ENCODE measurements around the gene NOP9.

The NOP9 gene

GRCh38 chr14:24271134-24271833 lies 28.4 kb upstream of the NOP9 start, which contains the start of gene RABGGTA:
TSS of gene RABGGTA (minus strand) at chr14:24271597. CDS start at chr14:24271115, 482 bp downstream.
- TF ChIP-seq CTCF (IDR thresholded peaks at IDR 0.05; ENCODE audit: extremely low read depth, missing control alignments), result peak; percentile 86
- peak; percentile 96 for DNase-seq (ENCODE audit: low spot score)

GRCh38 chr14:24271834-24272263 lies 27.8 kb upstream of the NOP9 start:
- DNase-seq (ENCODE audit: low spot score), result no peak
- no peak for TF ChIP-seq CTCF (IDR thresholded peaks at IDR 0.05; ENCODE audit: extremely low read depth, missing control alignments)

- TF ChIP-seq CTCF (IDR thresholded peaks at IDR 0.05; ENCODE audit: extremely low read depth, missing control alignments), result no peak
- DNase-seq (ENCODE audit: low spot score), result no peak
Measured at GRCh38 chr14:24272467-24272866, 27.2 kb upstream of the NOP9 start.

GRCh38 chr14:24273422-24273998 lies 26.1 kb upstream of the NOP9 start:
- TF ChIP-seq CTCF (IDR thresholded peaks at IDR 0.05; ENCODE audit: extremely low read depth, missing control alignments), result no peak
- no peak for DNase-seq (ENCODE audit: low spot score)

DNA sequence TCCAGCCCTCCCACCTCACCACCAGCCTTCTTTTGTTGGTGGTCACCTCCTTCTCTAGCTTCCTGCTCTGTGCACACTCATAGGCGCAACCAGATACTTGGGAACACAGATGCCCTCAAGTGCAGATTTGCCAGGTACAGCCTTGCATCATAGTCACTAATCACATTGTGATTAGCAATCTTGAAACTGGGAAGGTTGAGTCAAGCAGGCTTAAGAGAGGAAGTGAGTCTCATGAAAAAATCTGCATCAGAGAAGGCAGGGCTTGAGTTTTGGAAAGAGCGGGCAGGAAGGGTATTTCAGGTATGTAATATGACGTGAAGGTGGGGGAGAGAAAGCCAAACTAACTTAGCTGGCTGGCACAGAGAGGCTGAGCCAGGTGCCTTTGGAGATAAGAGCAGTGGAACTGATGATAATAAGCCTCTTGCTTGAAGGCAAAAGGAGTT lies 25.5 kb upstream of the NOP9 start:
- peak; percentile 79 for DNase-seq (ENCODE audit: low spot score)
- TF ChIP-seq CTCF (IDR thresholded peaks at IDR 0.05; ENCODE audit: extremely low read depth, missing control alignments), result no peak

- TF ChIP-seq CTCF (IDR thresholded peaks at IDR 0.05; ENCODE audit: extremely low read depth, missing control alignments), result no peak
- no peak for DNase-seq (ENCODE audit: low spot score)
Measured at GRCh38 chr14:24277071-24277470, 22.6 kb upstream of the NOP9 start.

DNA sequence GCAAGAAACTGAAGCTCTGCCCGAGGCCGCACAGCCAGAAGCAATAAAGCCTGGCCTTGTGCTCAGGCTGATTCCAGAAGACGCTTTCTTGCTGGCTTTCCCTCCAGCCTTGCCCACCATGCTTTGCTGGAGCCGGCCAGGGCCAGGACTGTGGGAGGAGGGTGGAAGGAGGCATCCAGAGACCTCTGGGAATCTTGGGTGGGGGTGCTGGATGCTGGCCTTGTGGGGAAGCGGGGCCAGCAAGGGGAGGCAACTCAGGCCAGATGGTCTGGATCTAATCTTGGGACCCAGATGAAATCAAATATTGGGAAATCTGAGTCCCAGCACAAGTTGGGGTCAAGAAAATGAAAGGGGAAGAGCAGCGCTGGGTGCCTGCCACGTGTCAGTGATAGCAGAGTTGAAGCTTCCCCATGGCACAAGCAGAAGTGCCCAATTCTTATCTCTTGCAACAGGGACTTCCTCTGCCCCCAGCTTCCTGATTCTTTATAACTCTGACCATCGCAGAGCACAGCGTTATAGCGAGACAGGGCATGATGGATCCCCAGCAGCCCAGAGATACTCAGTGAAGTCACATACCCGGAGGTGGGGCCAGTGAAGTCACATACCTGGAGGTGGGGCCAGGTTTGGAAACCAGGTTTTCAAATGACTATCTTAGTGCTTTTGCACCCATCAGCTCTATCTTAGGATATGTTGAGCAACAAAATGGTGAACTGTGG lies 21.9 kb upstream of the NOP9 start:
- no peak for TF ChIP-seq CTCF (IDR thresholded peaks at IDR 0.05; ENCODE audit: extremely low read depth, missing control alignments)

More for the DNA sequence above, 21.9 kb upstream of the NOP9 start:
- DNase-seq (ENCODE audit: low spot score), result no peak
